GM21515 (cell line): ENCODE data around the gene MRPS34.

Experiments used
- ATAC-seq: cut with Tn5 transposase; IDR thresholded peaks from one replicate; pipeline ENCODE4 v1.9.1; 2021; ENCODE audit not compliant: unreplicated experiment

MRPS34 gene

GRCh38 chr16:1731603-1732002 is 41.3 kb downstream of the MRPS34 start:
- ATAC-seq, result no peak

GRCh38 chr16:1731073-1731472 is 41.9 kb downstream of the MRPS34 start:
- ATAC-seq, result no peak

GRCh38 chr16:1729445-1729844 is 43.5 kb downstream of the MRPS34 start:
- no peak for ATAC-seq

- ATAC-seq, result no peak
Observed at GRCh38 chr16:1729026-1729425, 43.9 kb downstream of the MRPS34 start.

- no peak for ATAC-seq
Observed at GRCh38 chr16:1727651-1728624, 45.0 kb downstream of the MRPS34 start.

- ATAC-seq, result no peak
Observed at GRCh38 chr16:1726661-1727502, 46.1 kb downstream of the MRPS34 start.

- no peak for ATAC-seq
Observed at GRCh38 chr16:1724491-1724890, 48.4 kb downstream of the MRPS34 start.

- no peak for ATAC-seq
Observed at GRCh38 chr16:1723450-1724147, 49.3 kb downstream of the MRPS34 start.
